CMK (cell line): Measurements from ENCODE around the gene XYLT1.

ENCODE experiments used
- DNase-seq: peaks from one replicate; pipeline ENCODE4 v3.0.0-alpha.2; 2010; ENCODE audit warnings: low read depth

The XYLT1 gene

DNA sequence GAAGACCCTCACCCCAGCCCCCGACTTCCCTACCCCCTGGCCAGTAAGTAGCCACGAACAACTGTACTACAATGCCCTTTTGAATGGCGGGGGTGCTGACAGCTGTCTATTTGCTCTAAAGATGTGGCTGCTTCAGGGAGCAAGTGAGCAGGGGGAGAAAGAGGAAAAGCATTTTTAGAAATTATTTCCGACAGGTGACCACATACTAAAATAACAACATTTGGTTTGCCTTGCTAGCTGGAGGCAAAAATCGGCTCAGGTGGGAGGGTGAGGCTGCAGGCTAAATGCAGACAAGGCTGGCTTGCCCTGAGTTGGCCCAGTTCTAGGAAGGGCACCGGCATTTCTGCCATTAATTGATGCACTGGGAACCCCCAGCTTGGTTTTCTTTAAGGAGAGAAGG lies 188.5 kb downstream of the XYLT1 start:
- DNase-seq: no peak

- no peak for DNase-seq
These were observed 189.7 kb downstream of the XYLT1 start for GRCh38 chr16:17281052-17281451.

- no peak for DNase-seq
These were observed 191.8 kb downstream of the XYLT1 start for GRCh38 chr16:17278988-17279387.

DNA sequence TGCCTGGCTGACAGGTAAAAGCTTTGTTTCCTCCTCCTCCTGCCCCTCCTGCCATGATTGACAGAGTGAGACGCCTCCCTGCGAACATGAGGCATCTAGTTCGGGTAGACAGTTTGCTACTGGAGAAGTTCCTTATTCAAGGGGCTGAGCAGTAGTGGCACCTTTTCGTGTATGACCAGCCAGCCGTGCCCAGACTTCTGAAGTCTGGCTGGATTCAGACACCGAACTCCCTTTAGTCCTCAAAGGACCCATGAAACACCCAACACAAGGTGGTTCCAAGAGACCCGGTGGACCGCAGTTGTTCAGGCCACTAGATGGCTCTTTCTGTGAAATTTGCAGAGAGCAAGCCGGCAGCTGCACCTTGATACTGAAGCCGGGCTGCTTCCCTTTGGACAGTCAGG lies 192.8 kb downstream of the XYLT1 start:
- no peak for DNase-seq

- no peak for DNase-seq
These were observed 194.2 kb downstream of the XYLT1 start for GRCh38 chr16:17276610-17277009.

DNA sequence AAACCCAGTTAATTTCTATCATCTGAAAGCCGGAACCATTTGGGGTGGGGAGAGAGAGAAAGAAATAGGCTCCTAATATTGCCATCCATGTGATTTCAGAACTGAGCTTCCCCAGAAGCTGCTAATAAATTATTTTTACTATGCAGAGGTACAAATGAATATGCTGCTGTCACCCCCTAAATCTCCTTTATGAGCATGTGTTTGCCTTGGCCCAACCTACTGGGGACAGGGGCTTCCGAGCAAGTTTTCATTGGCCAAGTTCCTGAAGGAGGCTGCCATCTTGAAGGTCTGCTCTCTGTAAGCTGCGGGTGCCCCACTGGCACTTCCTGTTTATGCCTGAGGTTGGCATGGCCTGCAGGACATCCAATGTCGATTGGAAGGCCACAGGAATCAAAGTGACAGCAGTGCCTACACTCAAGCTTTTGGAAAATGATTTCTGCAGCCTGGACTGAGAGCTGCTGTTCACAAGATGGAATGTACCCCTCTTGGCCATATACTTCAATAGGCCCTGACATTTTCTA lies 194.7 kb downstream of the XYLT1 start:
- no peak for DNase-seq

GRCh38 chr16:17275076-17276009 lies 195.4 kb downstream of the XYLT1 start:
- no peak for DNase-seq

DNA sequence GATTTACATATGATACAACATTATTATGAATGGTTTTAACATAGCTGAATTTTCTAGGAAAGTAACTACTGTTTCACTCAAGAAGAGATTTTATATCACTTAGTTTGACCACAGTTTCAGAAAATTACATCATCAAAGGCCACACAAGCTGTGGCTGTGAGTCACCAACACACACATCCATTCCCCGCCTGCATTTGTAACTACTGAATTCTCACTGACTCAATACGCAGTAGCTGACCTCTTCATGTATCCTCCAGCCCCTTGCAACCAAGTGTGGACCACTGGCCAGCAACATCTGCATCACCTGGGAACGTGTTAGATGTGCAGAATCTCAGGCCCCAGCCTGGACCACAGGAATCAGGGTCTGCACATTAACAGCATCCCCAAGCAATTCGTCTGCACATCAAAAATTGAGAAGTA lies 197.6 kb downstream of the XYLT1 start:
- DNase-seq: no peak

DNA sequence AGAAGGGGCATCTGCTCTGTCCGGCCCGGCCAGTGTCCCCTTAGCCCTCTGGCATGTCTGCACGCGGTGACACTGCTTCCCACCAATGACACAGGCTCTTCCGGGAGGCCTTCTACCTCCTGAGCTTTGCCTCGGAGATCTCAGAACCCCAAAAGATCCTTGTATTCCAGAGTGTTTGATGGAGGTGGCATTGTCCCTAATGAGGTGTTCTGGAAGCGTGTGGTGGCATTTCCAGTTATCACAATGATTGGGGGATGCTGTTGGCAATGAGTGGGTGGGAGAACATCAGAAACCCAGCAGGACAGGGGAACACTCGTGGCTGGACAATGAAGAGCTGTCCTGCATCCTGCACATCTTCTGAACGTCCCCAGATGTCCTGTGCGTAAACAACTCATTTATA lies 198.0 kb downstream of the XYLT1 start:
- DNase-seq: no peak

- DNase-seq: no peak
These were observed 199.1 kb downstream of the XYLT1 start for GRCh38 chr16:17271687-17272086.

GRCh38 chr16:17270683-17271109 lies 200.1 kb downstream of the XYLT1 start:
- DNase-seq: no peak

GRCh38 chr16:17270111-17270510 lies 200.6 kb downstream of the XYLT1 start:
- no peak for DNase-seq

GRCh38 chr16:17269439-17269838 lies 201.3 kb downstream of the XYLT1 start:
- no peak for DNase-seq

DNA sequence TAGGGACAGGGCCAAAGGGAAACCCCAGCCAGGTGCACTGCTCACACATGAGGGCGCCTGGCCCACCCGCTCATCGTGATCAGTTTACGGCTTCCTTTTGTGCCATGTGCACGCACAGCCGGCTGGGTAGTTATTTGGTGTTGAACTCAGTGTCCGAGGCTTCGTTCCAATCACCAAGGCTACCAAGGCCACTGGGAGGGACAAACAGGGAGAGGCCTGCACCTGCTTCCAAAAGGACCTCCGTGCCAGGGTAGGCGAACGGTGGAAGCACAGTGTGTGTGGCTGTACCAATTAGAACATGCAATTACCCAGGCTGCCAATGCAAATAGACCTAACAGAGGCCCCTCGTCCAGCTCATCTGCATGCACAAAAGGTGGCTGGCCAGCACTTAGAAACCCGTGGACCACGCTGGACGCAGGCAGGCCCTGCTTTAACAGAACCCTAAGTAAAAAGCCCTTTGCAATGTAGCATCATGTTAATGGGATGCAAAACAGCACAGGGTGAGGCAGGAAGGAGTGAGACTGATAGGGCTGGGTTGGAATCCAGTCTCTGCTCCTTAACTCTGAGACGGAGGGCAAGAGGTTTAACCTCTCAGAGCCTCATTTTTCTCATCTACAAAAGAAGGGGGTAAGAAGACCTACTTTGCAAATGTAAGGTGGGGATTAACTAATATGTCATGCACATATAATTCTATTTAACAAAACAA lies 204.0 kb downstream of the XYLT1 start:
- DNase-seq: no peak

GRCh38 chr16:17265154-17265553 lies 205.6 kb downstream of the XYLT1 start:
- no peak for DNase-seq

- DNase-seq: no peak
These were observed 209.4 kb downstream of the XYLT1 start for GRCh38 chr16:17261197-17261858.

GRCh38 chr16:17260276-17260849 lies 210.4 kb downstream of the XYLT1 start:
- DNase-seq: no peak

GRCh38 chr16:17259751-17260270 lies 210.9 kb downstream of the XYLT1 start:
- DNase-seq: no peak

DNA sequence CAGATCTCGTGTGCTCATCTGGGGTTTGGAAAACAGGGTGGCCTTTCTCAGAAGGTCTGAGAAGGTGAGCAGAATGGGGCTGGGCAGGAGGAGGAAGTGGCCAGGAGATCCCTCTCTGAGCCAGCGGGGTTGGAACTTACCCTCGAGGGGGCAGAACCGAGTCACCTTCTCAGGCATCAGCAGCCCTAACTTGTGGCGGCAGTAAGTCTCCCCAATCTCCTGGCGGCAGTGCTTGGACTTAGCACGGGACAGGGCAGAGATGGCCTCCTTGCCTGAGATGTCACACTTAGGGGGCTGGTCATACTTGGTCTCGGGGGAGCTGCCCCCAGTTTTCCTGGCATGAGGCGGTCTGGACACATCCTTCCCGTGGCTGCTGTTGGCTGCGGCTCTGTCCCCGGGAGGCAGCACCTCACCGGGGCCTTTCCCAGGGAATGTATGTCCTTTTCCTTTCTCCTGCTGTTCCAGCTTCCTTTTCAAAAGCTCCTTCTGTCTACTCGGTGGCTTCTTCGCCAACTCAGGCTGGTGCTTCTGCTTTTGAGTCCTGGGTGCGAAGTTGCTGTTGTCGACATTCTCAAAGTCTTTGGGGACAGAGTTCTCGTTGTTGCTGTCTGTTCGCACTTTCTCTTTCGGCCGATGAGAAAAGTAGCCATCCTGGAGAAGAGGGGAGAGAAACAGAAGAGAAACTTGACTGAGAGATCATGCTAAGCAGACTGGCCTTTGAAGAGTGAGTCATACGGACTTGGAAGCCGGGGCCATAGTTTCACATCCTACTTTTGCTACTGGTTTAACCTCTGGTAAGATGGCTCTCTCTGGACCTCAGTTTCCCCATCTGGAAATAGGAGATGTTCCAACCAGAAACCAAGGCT lies 211.7 kb downstream of the XYLT1 start:
- no peak for DNase-seq

DNA sequence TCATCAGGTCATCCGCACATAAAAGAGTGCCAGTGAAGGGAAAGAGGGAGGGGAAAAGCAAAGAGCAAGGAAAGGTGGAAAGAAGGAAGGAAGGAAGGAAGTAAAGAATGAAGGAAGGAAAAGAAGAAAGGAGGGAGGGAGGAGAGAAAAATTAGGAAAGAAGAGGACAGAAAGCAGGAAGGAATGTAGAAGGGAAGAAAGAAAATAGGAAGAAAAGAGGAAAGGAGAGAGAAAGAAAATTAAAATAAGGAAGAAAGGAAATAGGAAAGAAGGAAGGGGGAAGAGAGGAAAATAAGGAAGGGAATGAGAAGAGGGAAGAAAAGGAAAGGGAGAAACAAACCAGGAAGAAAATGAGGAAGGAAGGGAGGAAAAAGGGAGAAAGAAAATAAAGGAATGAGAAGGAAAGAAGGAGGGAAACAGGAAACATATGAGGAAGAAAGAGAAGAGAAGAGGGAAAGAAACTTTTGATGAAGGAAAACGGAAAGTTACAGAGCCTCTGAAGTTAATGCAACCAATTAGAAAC lies 212.6 kb downstream of the XYLT1 start:
- no peak for DNase-seq
